Activated T-cell treated with anti-CD3 and anti-CD28 coated beads for 4 hours (primary cell): Measurements from ENCODE around the gene PRRT2.
"Not testable (repeated sequence)": the region's sequence is repeated elsewhere in the genome, so short reads cannot be mapped to it uniquely, and the experiment has no call there.

Experiments used
- DNase-seq: peaks from one replicate; pipeline ENCODE4 v3.0.0-alpha.2; 2020

Gene PRRT2

GRCh38 chr16:29812754-29813643, 1.0 kb downstream of the PRRT2 start:
- DNase-seq, result no peak

DNA sequence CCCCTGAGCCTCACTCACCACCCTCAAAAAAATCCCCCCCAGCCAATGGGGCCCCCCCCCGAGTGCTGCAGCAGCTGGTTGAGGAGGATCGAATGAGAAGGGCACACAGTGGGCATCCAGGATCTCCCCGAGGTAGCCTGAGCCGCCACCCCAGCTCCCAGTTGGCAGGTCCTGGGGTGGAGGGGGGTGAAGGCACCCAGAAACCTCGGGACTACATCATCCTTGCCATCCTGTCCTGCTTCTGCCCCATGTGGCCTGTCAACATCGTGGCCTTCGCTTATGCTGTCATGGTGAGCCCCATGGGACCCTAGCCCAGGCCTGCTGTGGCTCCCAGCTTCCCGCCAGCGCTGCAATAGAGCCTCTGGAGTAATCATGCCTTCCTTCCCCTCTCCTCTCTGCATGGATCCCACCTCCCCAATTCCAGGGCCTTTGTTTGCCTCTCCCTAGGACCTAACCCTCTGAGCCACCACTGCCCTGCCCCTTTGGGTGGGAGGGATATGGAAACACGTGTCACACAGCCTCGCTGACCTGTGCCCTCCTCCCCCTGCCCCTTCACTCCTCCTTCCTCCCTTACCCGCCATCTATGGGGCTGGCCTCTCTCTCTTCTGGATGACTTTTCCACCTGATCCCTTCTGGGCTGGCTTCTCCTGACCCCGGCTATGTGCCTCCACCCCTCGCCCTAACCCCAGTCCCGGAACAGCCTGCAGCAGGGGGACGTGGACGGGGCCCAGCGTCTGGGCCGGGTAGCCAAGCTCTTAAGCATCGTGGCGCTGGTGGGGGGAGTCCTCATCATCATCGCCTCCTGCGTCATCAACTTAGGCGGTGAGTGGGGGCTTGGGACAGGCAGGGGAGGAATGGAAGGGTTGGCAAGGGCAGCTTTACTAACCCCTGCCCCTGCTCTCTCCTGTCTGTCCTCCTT, 1.9 kb downstream of the PRRT2 start:
- no peak for DNase-seq

GRCh38 chr16:29814592-29814991, 2.6 kb downstream of the PRRT2 start:
- no peak for DNase-seq

DNA sequence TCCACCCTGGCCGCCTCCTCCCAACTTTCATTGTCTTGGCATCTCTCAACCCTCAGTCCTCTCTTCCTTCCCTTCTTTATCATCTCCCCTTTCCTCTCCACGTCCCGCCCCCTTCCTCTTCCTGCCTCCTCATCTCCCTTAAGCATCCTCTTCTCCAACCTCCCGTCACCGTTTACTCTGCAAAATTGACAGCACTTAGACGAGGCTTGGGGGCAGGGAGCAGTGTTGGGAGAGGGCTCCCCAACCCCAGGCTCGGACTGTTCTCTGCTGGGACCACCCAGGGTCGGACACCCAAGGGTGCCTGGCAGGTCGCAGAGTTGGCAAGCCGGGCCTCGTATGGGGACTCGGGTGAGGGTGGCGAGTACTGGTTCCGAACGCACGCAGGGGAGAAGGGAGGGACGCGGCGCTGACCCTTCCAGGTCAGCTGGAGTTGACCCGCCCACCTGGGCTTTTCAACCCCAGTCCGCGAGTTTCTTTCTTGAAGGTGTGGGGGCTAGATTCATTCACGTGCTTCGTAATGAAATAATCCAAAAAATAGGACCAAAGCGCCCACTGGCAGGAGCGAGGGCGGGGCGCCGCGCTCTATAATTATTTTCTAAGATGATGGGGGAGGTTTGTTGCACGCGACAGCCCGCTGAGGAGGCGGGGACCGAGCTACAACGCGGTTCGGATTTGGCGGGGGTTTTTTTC, 3.2 kb downstream of the PRRT2 start:
- no peak for DNase-seq

DNA sequence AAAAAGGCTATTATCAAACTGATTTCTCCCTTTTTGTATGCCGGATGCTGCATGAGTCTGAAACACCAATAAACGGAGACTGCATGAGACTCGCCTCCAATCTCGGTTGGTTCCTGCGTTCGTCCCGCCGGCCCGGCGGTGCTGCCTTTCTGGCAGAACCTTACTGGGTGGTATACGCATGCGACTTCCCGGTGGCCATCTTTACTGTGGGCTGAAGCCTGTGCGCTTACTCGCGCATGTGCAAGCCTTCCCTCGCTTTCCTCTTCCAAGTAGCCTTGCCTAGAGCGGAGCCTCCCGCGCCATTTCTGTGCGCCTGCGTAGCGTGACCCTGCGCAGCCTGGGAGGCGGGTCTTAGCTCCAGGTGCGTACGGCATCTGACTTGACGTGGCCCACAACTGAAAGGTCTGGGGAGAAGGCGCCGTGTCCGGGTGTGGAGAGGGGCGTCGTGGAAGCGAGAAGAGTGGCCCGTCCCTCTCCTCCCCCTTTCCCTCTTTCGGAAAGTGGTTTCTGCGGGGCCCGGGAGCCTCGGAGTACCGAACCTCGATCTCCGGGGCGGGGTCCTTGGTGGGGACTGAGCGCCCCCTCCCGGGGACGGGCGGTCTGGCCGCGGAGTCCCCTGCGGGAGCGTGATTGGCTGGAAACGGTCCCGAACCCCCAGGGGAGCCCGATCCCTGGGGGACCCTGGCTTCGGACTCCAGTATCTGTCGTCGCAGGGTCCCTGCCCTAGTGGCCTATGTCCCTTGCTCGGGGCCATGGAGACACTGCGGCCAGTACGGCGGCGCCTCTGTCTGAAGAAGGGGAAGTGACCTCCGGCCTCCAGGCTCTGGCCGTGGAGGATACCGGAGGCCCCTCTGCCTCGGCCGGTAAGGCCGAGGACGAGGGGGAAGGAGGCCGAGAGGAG, 4.0 kb downstream of the PRRT2 start, which contains the start of gene PAGR1:
Gene PAGR1, plus strand, starts transcription at position 360 of the 901 bp plus-strand sequence. Its CDS starts 374 bp downstream, at position 734.
- peak; percentile 97 for DNase-seq

DNA sequence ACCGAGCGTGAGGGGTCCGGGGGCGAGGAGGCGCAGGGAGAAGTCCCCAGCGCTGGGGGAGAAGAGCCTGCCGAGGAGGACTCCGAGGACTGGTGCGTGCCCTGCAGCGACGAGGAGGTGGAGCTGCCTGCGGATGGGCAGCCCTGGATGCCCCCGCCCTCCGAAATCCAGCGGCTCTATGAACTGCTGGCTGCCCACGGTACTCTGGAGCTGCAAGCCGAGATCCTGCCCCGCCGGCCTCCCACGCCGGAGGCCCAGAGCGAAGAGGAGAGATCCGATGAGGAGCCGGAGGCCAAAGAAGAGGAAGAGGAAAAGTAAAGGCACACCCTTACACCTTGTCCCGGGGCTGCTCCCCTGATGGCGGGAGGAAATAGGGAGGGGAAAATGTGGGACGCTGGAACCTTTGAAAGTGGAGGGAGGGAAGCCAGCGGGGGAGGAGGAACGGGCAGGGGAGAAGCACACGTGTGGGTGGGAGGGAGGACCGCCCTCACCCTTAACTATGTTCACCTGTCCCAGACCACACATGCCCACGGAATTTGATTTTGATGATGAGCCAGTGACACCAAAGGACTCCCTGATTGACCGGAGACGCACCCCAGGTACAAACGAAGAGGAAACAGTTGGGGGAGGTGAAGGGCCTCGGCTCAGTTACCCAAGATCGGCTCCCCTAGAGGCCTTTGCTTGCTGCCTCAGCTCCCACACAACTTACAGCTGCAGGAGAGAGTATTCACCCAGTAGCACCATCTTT, 4.9 kb downstream of the PRRT2 start:
- DNase-seq, result no peak

GRCh38 chr16:29818082-29818481, 6.1 kb downstream of the PRRT2 start:
- no peak for DNase-seq

- DNase-seq, result no peak
These were observed 7.5 kb downstream of the PRRT2 start for GRCh38 chr16:29819506-29819905.

DNA sequence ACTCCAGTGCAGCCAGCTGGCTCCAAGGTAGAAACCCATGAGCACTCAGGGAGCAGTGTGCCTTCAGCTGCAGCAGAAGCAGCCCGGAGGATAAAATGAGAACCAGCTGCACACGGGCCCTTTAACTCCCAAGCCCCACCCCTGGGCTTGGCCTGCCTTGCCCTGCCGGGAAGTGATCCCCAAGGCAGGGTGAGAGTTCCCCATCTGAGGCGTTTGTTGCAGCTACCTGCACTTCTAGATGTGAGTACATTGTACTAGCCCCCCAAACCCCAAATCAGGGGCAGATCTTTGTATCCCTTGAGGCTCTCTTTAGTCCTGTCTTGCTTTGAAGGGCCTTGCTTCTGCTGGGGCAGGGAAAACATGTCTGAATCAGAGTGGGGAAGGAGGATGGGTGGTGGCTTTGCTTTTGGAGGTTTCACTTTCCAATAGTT, 8.3 kb downstream of the PRRT2 start, which contains the start of gene MVP:
Gene MVP, plus strand, starts transcription at position 192 of the 431 bp plus-strand sequence. CDS start 10,088 bp downstream, outside the sequence.
- DNase-seq, result no peak

DNA sequence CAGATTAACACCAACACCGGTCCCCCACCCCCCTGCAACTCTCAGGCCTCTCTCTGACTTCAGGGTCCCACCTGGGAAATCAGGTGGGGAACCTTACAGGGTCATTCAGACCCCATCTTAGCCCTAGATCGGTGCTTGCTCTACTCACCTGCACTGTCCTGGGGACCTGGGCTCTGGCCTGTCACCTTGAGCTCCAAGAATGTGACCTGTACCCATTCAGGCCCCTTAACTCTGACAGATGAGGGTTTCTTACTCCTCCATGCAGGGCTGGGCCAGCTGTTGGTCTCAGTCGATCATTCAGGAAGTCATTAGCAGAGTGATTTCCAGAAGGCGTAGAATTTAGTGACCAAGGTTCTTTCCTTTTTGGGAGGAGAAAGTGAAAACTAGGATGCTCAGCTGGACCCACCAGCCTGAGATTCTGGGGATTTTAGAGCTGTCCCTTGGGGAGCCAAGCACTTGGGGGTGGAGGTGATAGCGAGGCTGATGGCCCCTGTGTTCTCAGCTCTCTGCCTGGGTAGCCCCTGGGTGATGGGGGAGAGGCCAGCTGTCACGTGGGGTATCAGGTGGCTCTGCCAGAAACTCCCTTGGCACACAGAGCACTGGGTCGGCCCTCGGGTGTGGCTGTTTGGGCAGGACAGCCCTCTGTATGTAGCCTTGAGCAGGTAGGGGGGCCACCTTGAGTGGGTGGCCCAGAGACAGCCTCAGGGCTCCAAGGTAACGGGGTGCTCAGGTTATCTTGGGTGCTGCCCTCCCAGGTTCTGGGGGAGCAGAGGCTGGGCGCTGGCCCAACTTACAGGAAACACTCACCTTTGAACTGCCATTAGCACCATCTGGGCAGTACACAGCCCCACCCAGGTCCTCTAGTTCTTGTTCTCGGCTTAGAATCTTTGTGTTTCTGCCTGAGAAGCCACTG, 9.0 kb downstream of the PRRT2 start:
- DNase-seq, result no peak

DNA sequence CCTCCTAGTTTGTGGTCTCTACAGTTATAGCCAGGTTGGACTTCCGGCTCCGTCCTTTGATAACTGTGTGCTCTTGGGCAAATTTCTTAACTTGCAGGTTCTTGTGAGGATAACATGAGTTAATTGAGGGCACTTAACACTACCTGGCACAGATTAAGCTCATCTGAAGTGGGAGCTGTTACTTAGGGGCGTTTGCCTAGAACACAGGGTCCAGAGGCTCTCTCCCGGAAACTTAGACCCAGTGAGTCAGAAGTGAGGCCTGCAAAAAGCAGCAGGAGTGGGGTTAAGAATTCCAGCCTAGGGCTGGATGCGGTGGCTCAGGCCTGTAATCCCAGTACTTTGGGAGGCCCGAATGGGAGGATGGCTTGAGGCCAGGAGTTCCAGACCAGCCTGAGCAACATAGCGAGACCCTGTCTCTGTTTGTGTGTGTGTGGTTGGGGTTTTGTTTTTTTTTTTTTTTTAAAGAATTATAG, 9.7 kb downstream of the PRRT2 start:
- DNase-seq, result no peak

GRCh38 chr16:29824589-29825144, 12.7 kb downstream of the PRRT2 start:
- no peak for DNase-seq

DNA sequence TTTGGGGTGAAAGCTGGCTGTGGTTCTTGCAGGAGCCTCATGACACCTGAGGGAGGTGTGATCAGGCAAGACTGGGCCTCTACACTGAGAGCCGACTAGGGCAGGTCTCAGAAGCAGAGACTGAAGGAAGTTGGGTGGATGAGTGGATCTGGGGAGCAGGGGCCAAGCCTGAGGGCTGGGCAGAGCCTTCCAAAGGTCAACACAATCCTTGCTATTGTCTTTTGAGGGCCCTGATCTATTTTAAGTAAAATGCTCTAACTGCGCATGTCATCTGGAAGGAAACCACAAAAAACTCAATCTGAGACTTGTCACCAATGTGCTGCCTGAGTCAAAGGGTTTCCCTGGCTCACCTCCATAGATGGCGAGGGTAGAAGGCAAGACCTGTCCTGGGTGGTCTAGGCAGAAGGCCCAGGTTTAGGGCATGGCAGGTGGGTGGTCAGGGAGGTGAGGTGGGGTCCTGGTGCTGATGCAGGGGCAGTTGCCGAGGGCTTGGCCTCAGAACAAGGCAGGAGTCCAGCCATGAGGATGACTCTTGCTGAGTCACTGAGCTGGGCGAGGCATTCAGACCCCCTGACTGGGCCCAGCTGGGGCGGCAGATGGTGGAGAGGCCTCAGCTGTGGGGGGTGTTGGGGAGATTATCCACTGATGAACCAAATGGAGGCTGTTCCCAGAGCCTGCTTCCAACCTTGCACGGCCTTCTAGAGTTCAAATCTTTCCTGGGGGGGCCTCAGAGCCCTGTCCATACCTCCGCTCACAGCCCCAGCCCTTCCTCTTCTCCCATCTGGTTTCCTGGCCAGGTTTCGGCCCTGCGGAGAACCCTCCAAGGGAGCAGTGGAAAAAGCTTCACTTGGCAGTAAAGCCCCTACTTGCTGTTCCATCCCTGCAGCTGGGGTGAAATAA, 13.4 kb downstream of the PRRT2 start:
- no peak for DNase-seq

GRCh38 chr16:29826342-29826695, 14.3 kb downstream of the PRRT2 start:
- DNase-seq, result no peak

- no peak for DNase-seq
These were observed 18.8 kb downstream of the PRRT2 start for GRCh38 chr16:29830774-29831173.

GRCh38 chr16:29831490-29831889, 19.5 kb downstream of the PRRT2 start:
- no peak for DNase-seq

- not testable (repeated sequence) for DNase-seq
These were observed 21.2 kb downstream of the PRRT2 start for GRCh38 chr16:29833219-29833618.

DNA sequence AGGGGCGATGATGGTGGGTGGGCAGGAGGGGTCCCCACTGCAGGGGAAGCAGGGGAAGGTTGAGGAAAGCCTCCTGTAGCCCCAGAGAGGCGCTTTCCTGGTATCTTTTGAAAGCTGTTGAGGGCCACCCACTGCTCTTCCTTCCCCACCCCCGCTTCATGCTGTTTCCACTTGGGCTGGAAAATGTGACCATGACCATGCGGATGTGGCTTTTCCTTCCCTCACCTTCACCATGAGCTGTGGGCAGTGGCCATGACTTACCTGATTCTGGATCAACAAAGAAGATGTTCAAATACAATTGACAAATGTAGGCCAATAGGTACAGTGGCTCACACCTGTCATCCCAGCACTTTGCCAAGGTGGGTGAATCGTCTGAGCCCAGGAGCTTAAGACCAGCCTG, 22.1 kb downstream of the PRRT2 start:
- DNase-seq, result no peak
